Astrocyte (in vitro differentiated cells and primary cell): Measurements from ENCODE around the gene DYSF.

Source experiments
- CTCF ChIP-seq: IDR thresholded peaks from 2 replicates; pipeline ENCODE4 v1.5.1; 2011; ENCODE audit warnings: low read depth, mild to moderate bottlenecking, inconsistent platforms, low read length, moderate library complexity; ENCODE audit not compliant: insufficient read depth
- EZH2 ChIP-seq: IDR thresholded peaks from 2 replicates; pipeline ENCODE4 v1.6.1; 2012; ENCODE audit warnings: mild to moderate bottlenecking, low read length, inconsistent platforms; ENCODE audit not compliant: insufficient read depth

GRCh38 chr2:71469403-71470398 lies 16.3 kb downstream of the DYSF start:
- TF ChIP-seq CTCF: no peak
- no peak for TF ChIP-seq EZH2
